Spleen (tissue), 11 donors: ENCODE results near the gene JAM3. TPM values are rescaled to one million over a fixed set of nuclear protein-coding genes. Genes with fewer than 3 reads are reported as not detected.

Source experiments
- DNase-seq: peaks from one replicate; pipeline ENCODE4 v3.0.0-alpha.2; 2020
- H3K27ac ChIP-seq, 8 donors: fragments of 200-600 bp; sonication (generic) in 7 of 8; 1 replicate in 4 of 8; 2 replicates in 4 of 8; pipeline versions ENCODE4 v1.5.0 to v1.8.0; 2016 to 2021; ENCODE audit warnings: inconsistent platforms in 4 of 8, mild to moderate bottlenecking in 4 of 8, moderate library complexity in 1 of 8
- H3K27me3 ChIP-seq, 7 donors: fragments of 200-600 bp; sonication (generic) in 6 of 7; replicated peaks in 1 of 7; 1 replicate in 4 of 7; 2 replicates in 3 of 7; pipeline versions ENCODE4 v1.5.0 to v1.8.0; 2016 to 2021; ENCODE audit warnings: inconsistent platforms in 3 of 7, mild to moderate bottlenecking in 1 of 7
- H3K36me3 ChIP-seq, 6 donors: fragments of 200-600 bp; sonication (generic) in 5 of 6; 1 replicate in 4 of 6; 2 replicates in 2 of 6; pipeline versions ENCODE4 v1.5.0 to v1.8.0; 2016 to 2021; ENCODE audit warnings: inconsistent platforms in 2 of 6
- H3K4me1 ChIP-seq, 6 donors: fragments of 200-600 bp; sonication (generic) in 5 of 6; 1 replicate in 3 of 6; 2 replicates in 3 of 6; pipeline versions ENCODE4 v1.5.0 to v1.8.0; 2016 to 2021; ENCODE audit warnings: inconsistent platforms in 3 of 6
- H3K4me3 ChIP-seq, 8 donors: fragments of 200-600 bp; sonication (generic) in 7 of 8; 1 replicate in 4 of 8; 2 replicates in 4 of 8; pipeline versions ENCODE4 v1.5.0 to v1.8.0; 2016 to 2021; ENCODE audit warnings: inconsistent platforms in 4 of 8, mild to moderate bottlenecking in 4 of 8, moderate library complexity in 2 of 8
- H3K9me3 ChIP-seq, 8 donors: fragments of 200-600 bp; sonication (generic) in 7 of 8; 1 replicate in 4 of 8; 2 replicates in 4 of 8; pipeline versions ENCODE4 v1.5.0 to v1.8.0; 2016 to 2021; ENCODE audit warnings: inconsistent platforms in 4 of 8
- CTCF ChIP-seq, 11 experiments: fragments of 200-600 bp in 7 of 11; fragments of 450-650 bp in 4 of 11; sonication (generic) in 4 of 11; IDR thresholded peaks in 8 of 11; conservative IDR thresholded peaks in 3 of 11; 1 replicate in 7 of 11; 2 replicates in 4 of 11; pipeline versions ENCODE4 v1.4.0 to v1.8.0; 2016 to 2021; ENCODE audit warnings: antibody characterized with exemption in 11 of 11, inconsistent platforms in 4 of 11, mild to moderate bottlenecking in 1 of 11
- POLR2A ChIP-seq, 3 donors: fragments of 450-650 bp; IDR thresholded peaks; one replicate each; pipeline ENCODE4 v1.5.1; 2017; ENCODE audit warnings: antibody characterized with exemption in 3 of 3, mild to moderate bottlenecking in 1 of 3
- POLR2AphosphoS5 ChIP-seq, 3 donors: sonication (generic); formaldehyde crosslinking; IDR thresholded peaks; one replicate each; pipeline ENCODE4 v1.5.1; 2017; ENCODE audit warnings: antibody characterized with exemption in 3 of 3
- WGBS, 5 donors: extraction: QIAGEN DNeasy Blood & Tissue Kit in 3 of 5; methylation state at CpG; one replicate each; pipeline versions ENCODE4 v1.1.5 to v1.1.7; 2013 to 2018; 5-methylcytosine and 5-hydroxymethylcytosine counted together
- intact Hi-C: fragments of 100-400 bp; cut with DNase I; formaldehyde crosslinking; loops from one replicate; pipeline ENCODE4 v1.15.0; 2023; ENCODE audit warnings: low total_unique reads
- polyA plus RNA-seq, 3 donors: library from polyadenylated mRNA; stranded (reverse); fragments of 200-250 nt; gene quantifications; one replicate each; pipeline ENCODE4 v1.2.1, GENCODE V29; 2013
- total RNA-seq, 7 donors: library from RNA; depleted of rRNA in 3 of 7; stranded (reverse); fragments of >200 nt in 3 of 7; fragmentation: NEBNext Ultra II Directional in 4 of 7; extraction: Animal tissue kit (Norgen Biotek cat#: 25700) in 4 of 7; gene quantifications; one replicate each; pipeline versions ENCODE4 v1.1.0 to v1.2.1, GENCODE V29; 2016 to 2021
- donor health status: healthy with polysubstance abuse.
- donor health status: DM: no; HTN: no; CAD: no; lungs with moderate emphysema.
- donor health status: DM: no; HTN: no; CAD: no.
- donor health status: Bipolar disorder and iron deficiency.
- donor health status: healthy.
- donor health status: DM: no; HTN: no; CAD: no.
- donor health status: DM: yes; HTN: yes; CAD: no.

JAM3 gene
- total and polyA plus RNA-seq, 10 donors, result 9.5 to 28.7 (median 23.2) TPM

- peaks cover 0 to 55% (median 0%) of the 10 kb centered on the region in 7 donors for H3K27me3 ChIP-seq
- intact Hi-C loops, result no loop called here
- DNase-seq, result peak; percentile 74
- TF ChIP-seq POLR2A (IDR thresholded peaks at IDR 0.05), result no peak
- TF ChIP-seq POLR2AphosphoS5 (IDR thresholded peaks at IDR 0.05), result no peak
- TF ChIP-seq CTCF (IDR thresholded peaks at IDR 0.05 in 8 of 11, conservative IDR thresholded peaks at IDR 0.05 in 3 of 11), result peak in 1 of 11 experiments; percentile 0
- 68 to 80% (median 78%) methylated on average over 11 to 15 of the region's 15 CpGs for WGBS, 5 donors
- no peak overlapping the region for H3K4me3 ChIP-seq
- H3K4me1 ChIP-seq, result peaks cover 17 to 58% (median 45%) of the 10 kb centered on the region in 6 donors
- peak overlapping the region in 6 of 8 donors; percentile 61 to 77 (median 68) for H3K27ac ChIP-seq
- H3K9me3 ChIP-seq, result no peaks in the 10 kb centered on the region
- H3K36me3 ChIP-seq, result no peaks in the 10 kb centered on the region
These were observed 34.1 kb upstream of the JAM3 start for GRCh38 chr11:134034496-134035381.

- no peak for DNase-seq
- H3K4me3 ChIP-seq, result peak overlapping the region; percentile 45 to 85 (median 64)
- H3K36me3 ChIP-seq, result no peaks in the 10 kb centered on the region
- TF ChIP-seq CTCF (IDR thresholded peaks at IDR 0.05 in 8 of 11, conservative IDR thresholded peaks at IDR 0.05 in 3 of 11) (no peak), POLR2A (IDR thresholded peaks at IDR 0.05) (no peak), POLR2AphosphoS5 (IDR thresholded peaks at IDR 0.05) (no peak)
- H3K27me3 ChIP-seq, result peaks cover 0 to 37% (median 0%) of the 10 kb centered on the region in 7 donors
- H3K9me3 ChIP-seq, result no peaks in the 10 kb centered on the region
- peak overlapping the region; percentile 57 to 94 (median 87) for H3K27ac ChIP-seq
- 3 to 13% (median 4%) methylated on average over 18 to 34 of the region's 34 CpGs for WGBS, 5 donors
- intact Hi-C loops, result no loop called here
- peaks cover 17 to 58% (median 45%) of the 10 kb centered on the region in 6 donors for H3K4me1 ChIP-seq
These were observed 32.3 kb upstream of the JAM3 start for GRCh38 chr11:134036492-134037045.

GRCh38 chr11:134037046-134037908, 31.6 kb upstream of the JAM3 start:
- Histone ChIP-seq H3K4me3 (peak overlapping the region; percentile 45 to 85 (median 64)), H3K27me3 (peaks cover 0 to 31% (median 0%) of the 10 kb centered on the region in 7 donors), H3K4me1 (peaks cover 17 to 58% (median 45%) of the 10 kb centered on the region in 6 donors), H3K27ac (peak overlapping the region; percentile 57 to 94 (median 87)), H3K9me3 (no peaks in the 10 kb centered on the region), H3K36me3 (no peaks in the 10 kb centered on the region)
- intact Hi-C loops, result no loop called here
- DNase-seq, result peak; percentile 89
- TF ChIP-seq POLR2AphosphoS5 (IDR thresholded peaks at IDR 0.05), result peak; percentile 55 to 81 (median 81)
- TF ChIP-seq POLR2A (IDR thresholded peaks at IDR 0.05), result no peak
- no peak for TF ChIP-seq CTCF (IDR thresholded peaks at IDR 0.05 in 8 of 11, conservative IDR thresholded peaks at IDR 0.05 in 3 of 11)
- 0 to 1% (median 1%) methylated on average over 32 to 54 of the region's 54 CpGs for WGBS, 5 donors
